ENCODE results near the gene FUCA2.

Gene FUCA2

DNA sequence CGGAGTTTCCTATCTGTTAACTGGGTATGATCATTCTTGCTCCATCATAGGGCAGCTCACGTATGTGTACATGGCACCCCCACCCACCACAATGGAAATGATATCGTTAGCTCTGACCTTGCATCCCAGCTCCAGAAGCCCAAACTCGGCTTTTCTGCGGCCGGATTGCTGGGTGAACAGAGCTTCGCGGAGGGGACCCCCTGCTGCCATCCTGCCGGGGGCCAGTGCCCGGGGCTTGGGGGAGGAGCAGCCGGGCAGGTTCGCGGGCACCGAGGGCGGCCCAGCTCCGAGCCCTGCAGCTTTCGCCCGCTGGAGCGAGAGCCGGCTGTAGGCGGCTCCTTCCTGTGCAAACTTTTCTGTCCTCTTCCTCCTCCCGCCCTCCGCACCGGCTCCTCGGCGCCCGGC lies 24.9 kb upstream of the FUCA2 start:
- peak; percentile 20 to 33 for DNase-seq
- H2AK5ac ChIP-seq (ENCODE audit: low read length) = no peak overlapping the region
- peaks cover 3% of the 10 kb centered on the region for H3K79me1 ChIP-seq (ENCODE audit: low read length)
- WGBS (ENCODE audit: extremely low coverage, insufficient coverage, insufficient read length) = no CpG with 5 or more reads among the region's 27 CpGs
- peak overlapping the region; percentile 79 for H2AFZ ChIP-seq (ENCODE audit: insufficient read depth, low read length, poor library complexity)
- no peaks in the 10 kb centered on the region for H3K9me3 ChIP-seq (ENCODE audit: insufficient read depth, low read depth, low read length)
- H3K18ac ChIP-seq (ENCODE audit: low read length) = no peak overlapping the region
- no peak overlapping the region for H4K8ac ChIP-seq (ENCODE audit: low read depth, low read length)
- H3K27ac ChIP-seq (ENCODE audit: low read depth, low read length) = no peak overlapping the region
- H3K9ac ChIP-seq (ENCODE audit: low read length) = no peak overlapping the region
- peaks cover 0 to 2% of the 10 kb centered on the region in 2 experiments for H3K4me1 ChIP-seq (ENCODE audit: control insufficient read depth in 1 of 2, insufficient read depth in 2 of 2, low read length in 2 of 2)
- H3K27me3 ChIP-seq (ENCODE audit: insufficient read depth, low read length) = peaks cover 11% of the 10 kb centered on the region
- H2BK120ac ChIP-seq (ENCODE audit: insufficient read depth, low read length, poor library complexity) = no peak overlapping the region
- no peak overlapping the region for H4K12ac ChIP-seq (ENCODE audit: low read depth, low read length)
- H4K91ac ChIP-seq (ENCODE audit: low read depth, low read length) = no peak overlapping the region
- H3K79me2 ChIP-seq (ENCODE audit: control insufficient read depth, insufficient read depth, low read length, poor library complexity) = no peaks in the 10 kb centered on the region
- no peaks in the 10 kb centered on the region for H3K36me3 ChIP-seq (ENCODE audit: control insufficient read depth in 1 of 2, insufficient read depth in 2 of 2, low read length in 2 of 2)
- peak overlapping the region; percentile 69 for H3K4me3 ChIP-seq (ENCODE audit: low read depth, low read length)
- H2BK5ac ChIP-seq (ENCODE audit: low read depth, low read length, poor library complexity) = no peak overlapping the region
- no peak overlapping the region for H3K14ac ChIP-seq (ENCODE audit: low read length)
- no peak overlapping the region for H3K4ac ChIP-seq (ENCODE audit: low read depth, low read length)
- H3K4me2 ChIP-seq (ENCODE audit: low read length) = peak overlapping the region; percentile 63
- H3K23ac ChIP-seq (ENCODE audit: low read length) = no peak overlapping the region
- no peak overlapping the region for H2BK12ac ChIP-seq (ENCODE audit: low read length)

DNA sequence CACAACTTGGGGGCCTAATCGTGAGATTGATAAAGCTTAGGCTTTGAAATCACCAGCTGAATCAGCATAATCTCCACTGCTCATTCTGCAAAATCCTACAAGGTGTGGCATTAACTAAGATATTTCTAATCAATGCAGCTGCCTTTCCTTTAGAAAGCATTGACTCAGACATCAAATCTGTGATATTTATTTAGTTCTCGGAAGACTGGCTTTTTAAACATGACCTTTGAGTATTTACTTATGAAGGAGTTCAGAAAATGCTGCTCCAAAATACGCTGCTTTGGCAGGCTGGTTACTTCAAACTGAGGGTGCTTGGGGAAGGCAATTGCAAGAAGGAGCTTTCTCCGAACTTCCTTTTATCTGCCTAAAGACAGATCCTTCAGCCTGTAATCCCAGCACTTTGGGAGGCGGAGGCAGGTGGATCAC lies 23.7 kb upstream of the FUCA2 start:
- H3K18ac ChIP-seq (ENCODE audit: low read length) = no peak overlapping the region
- H2AK5ac ChIP-seq (ENCODE audit: low read length) = no peak overlapping the region
- H3K9me3 ChIP-seq (ENCODE audit: insufficient read depth, low read depth, low read length) = no peaks in the 10 kb centered on the region
- H4K8ac ChIP-seq (ENCODE audit: low read depth, low read length) = no peak overlapping the region
- no peaks in the 10 kb centered on the region for H3K36me3 ChIP-seq (ENCODE audit: control insufficient read depth in 1 of 2, insufficient read depth in 2 of 2, low read length in 2 of 2)
- peaks cover 0 to 2% of the 10 kb centered on the region in 2 experiments for H3K4me1 ChIP-seq (ENCODE audit: control insufficient read depth in 1 of 2, insufficient read depth in 2 of 2, low read length in 2 of 2)
- no peak overlapping the region for H2BK120ac ChIP-seq (ENCODE audit: insufficient read depth, low read length, poor library complexity)
- no peak overlapping the region for H3K4me3 ChIP-seq (ENCODE audit: low read depth, low read length)
- no peak overlapping the region for H3K14ac ChIP-seq (ENCODE audit: low read length)
- no peak overlapping the region for H2AFZ ChIP-seq (ENCODE audit: insufficient read depth, low read length, poor library complexity)
- no peak overlapping the region for H3K23ac ChIP-seq (ENCODE audit: low read length)
- H2BK12ac ChIP-seq (ENCODE audit: low read length) = no peak overlapping the region
- no peak overlapping the region for H3K4ac ChIP-seq (ENCODE audit: low read depth, low read length)
- no peak for DNase-seq
- H3K79me2 ChIP-seq (ENCODE audit: control insufficient read depth, insufficient read depth, low read length, poor library complexity) = no peaks in the 10 kb centered on the region
- no peak overlapping the region for H2BK5ac ChIP-seq (ENCODE audit: low read depth, low read length, poor library complexity)
- H3K4me2 ChIP-seq (ENCODE audit: low read length) = no peak overlapping the region
- no peak overlapping the region for H3K9ac ChIP-seq (ENCODE audit: low read length)
- no CpG with 5 or more reads among the region's 5 CpGs for WGBS (ENCODE audit: extremely low coverage, insufficient coverage, insufficient read length)
- H4K91ac ChIP-seq (ENCODE audit: low read depth, low read length) = no peak overlapping the region
- peaks cover 11% of the 10 kb centered on the region for H3K27me3 ChIP-seq (ENCODE audit: insufficient read depth, low read length)
- H3K27ac ChIP-seq (ENCODE audit: low read depth, low read length) = no peak overlapping the region
- peaks cover 3% of the 10 kb centered on the region for H3K79me1 ChIP-seq (ENCODE audit: low read length)
- H4K12ac ChIP-seq (ENCODE audit: low read depth, low read length) = no peak overlapping the region

GRCh38 chr6:143531720-143532499 lies 20.4 kb upstream of the FUCA2 start:
- Histone ChIP-seq H4K12ac (ENCODE audit: low read depth, low read length) (no peak overlapping the region), H3K4me2 (ENCODE audit: low read length) (no peak overlapping the region), H4K91ac (ENCODE audit: low read depth, low read length) (no peak overlapping the region), H4K8ac (ENCODE audit: low read depth, low read length) (no peak overlapping the region), H2AFZ (ENCODE audit: insufficient read depth, low read length, poor library complexity) (no peak overlapping the region), H2AK5ac (ENCODE audit: low read length) (no peak overlapping the region), H2BK12ac (ENCODE audit: low read length) (no peak overlapping the region), H3K4me1 (ENCODE audit: control insufficient read depth in 1 of 2, insufficient read depth in 2 of 2, low read length in 2 of 2) (no peaks in the 10 kb centered on the region), H3K9me3 (ENCODE audit: insufficient read depth, low read depth, low read length) (no peaks in the 10 kb centered on the region), H3K27me3 (ENCODE audit: insufficient read depth, low read length) (peaks cover 7% of the 10 kb centered on the region), H3K14ac (ENCODE audit: low read length) (no peak overlapping the region), H2BK5ac (ENCODE audit: low read depth, low read length, poor library complexity) (no peak overlapping the region), H3K9ac (ENCODE audit: low read length) (no peak overlapping the region), H3K23ac (ENCODE audit: low read length) (no peak overlapping the region), H3K36me3 (ENCODE audit: control insufficient read depth in 1 of 2, insufficient read depth in 2 of 2, low read length in 2 of 2) (no peaks in the 10 kb centered on the region), H3K79me2 (ENCODE audit: control insufficient read depth, insufficient read depth, low read length, poor library complexity) (no peaks in the 10 kb centered on the region), H2BK120ac (ENCODE audit: insufficient read depth, low read length, poor library complexity) (no peak overlapping the region), H3K79me1 (ENCODE audit: low read length) (peaks cover 3% of the 10 kb centered on the region), H3K18ac (ENCODE audit: low read length) (no peak overlapping the region), H3K4me3 (ENCODE audit: low read depth, low read length) (no peak overlapping the region), H3K4ac (ENCODE audit: low read depth, low read length) (no peak overlapping the region), H3K27ac (ENCODE audit: low read depth, low read length) (no peak overlapping the region)
- WGBS (ENCODE audit: extremely low coverage, insufficient coverage, insufficient read length) = no CpG with 5 or more reads among the region's 5 CpGs
- no peak for DNase-seq

- Histone ChIP-seq H3K23ac (ENCODE audit: low read length) (no peak overlapping the region), H2BK5ac (ENCODE audit: low read depth, low read length, poor library complexity) (no peak overlapping the region), H2BK12ac (ENCODE audit: low read length) (no peak overlapping the region), H3K79me1 (ENCODE audit: low read length) (no peaks in the 10 kb centered on the region), H3K4me1 (ENCODE audit: control insufficient read depth in 1 of 2, insufficient read depth in 2 of 2, low read length in 2 of 2) (no peaks in the 10 kb centered on the region), H4K12ac (ENCODE audit: low read depth, low read length) (no peak overlapping the region), H4K8ac (ENCODE audit: low read depth, low read length) (no peak overlapping the region), H3K36me3 (ENCODE audit: control insufficient read depth in 1 of 2, insufficient read depth in 2 of 2, low read length in 2 of 2) (no peaks in the 10 kb centered on the region), H2AK5ac (ENCODE audit: low read length) (no peak overlapping the region), H3K14ac (ENCODE audit: low read length) (no peak overlapping the region), H3K27me3 (ENCODE audit: insufficient read depth, low read length) (no peaks in the 10 kb centered on the region), H2AFZ (ENCODE audit: insufficient read depth, low read length, poor library complexity) (no peak overlapping the region), H3K9ac (ENCODE audit: low read length) (no peak overlapping the region), H4K91ac (ENCODE audit: low read depth, low read length) (no peak overlapping the region), H3K4me2 (ENCODE audit: low read length) (no peak overlapping the region), H3K27ac (ENCODE audit: low read depth, low read length) (no peak overlapping the region), H3K79me2 (ENCODE audit: control insufficient read depth, insufficient read depth, low read length, poor library complexity) (no peaks in the 10 kb centered on the region), H3K4me3 (ENCODE audit: low read depth, low read length) (no peak overlapping the region), H3K4ac (ENCODE audit: low read depth, low read length) (no peak overlapping the region), H3K9me3 (ENCODE audit: insufficient read depth, low read depth, low read length) (no peaks in the 10 kb centered on the region), H2BK120ac (ENCODE audit: insufficient read depth, low read length, poor library complexity) (no peak overlapping the region), H3K18ac (ENCODE audit: low read length) (no peak overlapping the region)
- no CpG with 5 or more reads among the region's 2 CpGs for WGBS (ENCODE audit: extremely low coverage, insufficient coverage, insufficient read length)
- DNase-seq = no peak
Measured at GRCh38 chr6:143529095-143529494, 17.6 kb upstream of the FUCA2 start.

All from trophoblast cell (in vitro differentiated cells and primary cell).